Loucy (cell line): ENCODE results near the gene UTF1.

Source experiments
- H2AFZ ChIP-seq: fragments of 200-600 bp; sonication (generic); 2 replicates; pipeline ENCODE4 v1.6.0; 2016; ENCODE audit warnings: antibody characterized with exemption, mild to moderate bottlenecking, low read length, moderate library complexity
- H3F3A ChIP-seq: fragments of 200-600 bp; 2 replicates; pipeline ENCODE4 v1.6.0; 2016; ENCODE audit warnings: antibody characterized with exemption, low read depth, mild to moderate bottlenecking
- H3K27me3 ChIP-seq: fragments of 200-600 bp; sonication (generic); 2 replicates; pipeline ENCODE4 v1.6.1; 2014; ENCODE audit warnings: low read length, mild to moderate bottlenecking; ENCODE audit not compliant: insufficient read depth, poor library complexity, severe bottlenecking
- H3K36me3 ChIP-seq: fragments of 200-600 bp; sonication (generic); 2 replicates; pipeline ENCODE4 v1.6.1; 2016; ENCODE audit warnings: low read length; ENCODE audit not compliant: insufficient read depth
- H3K4me1 ChIP-seq: fragments of 200-600 bp; sonication (generic); 2 replicates; pipeline ENCODE4 v1.5.1; 2014; ENCODE audit warnings: low read length, mild to moderate bottlenecking; ENCODE audit not compliant: insufficient read depth, poor library complexity, severe bottlenecking
- H3K4me2 ChIP-seq: fragments of 200-600 bp; sonication (generic); 2 replicates; pipeline ENCODE4 v1.6.0; 2014; ENCODE audit warnings: antibody characterized with exemption, low read length, low read depth, mild to moderate bottlenecking; ENCODE audit not compliant: poor library complexity, severe bottlenecking
- H3K4me3 ChIP-seq: fragments of 200-600 bp; sonication (generic); 2 replicates; pipeline ENCODE4 v1.5.1; 2014; ENCODE audit warnings: low read length, mild to moderate bottlenecking, mixed read lengths; ENCODE audit not compliant: poor library complexity, severe bottlenecking
- H3K79me2 ChIP-seq: fragments of 200-600 bp; sonication (generic); 2 replicates; pipeline ENCODE4 v1.6.1; 2014; ENCODE audit warnings: low read length; ENCODE audit not compliant: insufficient read depth
- H3K9ac ChIP-seq: fragments of 200-600 bp; sonication (generic); 2 replicates; pipeline ENCODE4 v1.6.0; 2014; ENCODE audit warnings: mild to moderate bottlenecking, low read depth, low read length, moderate library complexity; ENCODE audit not compliant: poor library complexity, severe bottlenecking
- H3K9me2 ChIP-seq: fragments of 200-600 bp; sonication (generic); replicated peaks from 2 replicates; pipeline ENCODE4 v1.6.1; 2016; ENCODE audit warnings: low read depth, low read length, mixed read lengths
- H3K9me3 ChIP-seq: fragments of 200-600 bp; sonication (generic); 2 replicates; pipeline ENCODE4 v1.6.1; 2014; ENCODE audit warnings: mild to moderate bottlenecking, antibody characterized with exemption, low read length, low read depth; ENCODE audit not compliant: insufficient read depth
- H4K20me1 ChIP-seq: fragments of 200-600 bp; sonication (generic); 2 replicates; pipeline ENCODE4 v1.6.0; 2014; ENCODE audit warnings: antibody characterized with exemption, low read length, mild to moderate bottlenecking; ENCODE audit not compliant: insufficient read depth, poor library complexity, severe bottlenecking
- CTCF ChIP-seq: fragments of 200-600 bp; sonication (generic); conservative IDR thresholded peaks from 2 replicates; pipeline ENCODE4 v1.5.1; 2014; ENCODE audit warnings: mild to moderate bottlenecking, antibody characterized with exemption, low read length
- EZH2phosphoT487 ChIP-seq: fragments of 200-600 bp; IDR thresholded peaks from 2 replicates; pipeline ENCODE4 v1.6.1; 2018; ENCODE audit warnings: antibody characterized with exemption, mild to moderate bottlenecking, moderate library complexity, borderline replicate concordance

The UTF1 gene

GRCh38 chr10:133201948-133202725 is 27.9 kb upstream of the UTF1 start:
- no peaks in the 10 kb centered on the region for H3K9me2 ChIP-seq
- H3K4me3 ChIP-seq: no peak overlapping the region
- no peaks in the 10 kb centered on the region for H3K79me2 ChIP-seq
- no peak overlapping the region for H3K4me2 ChIP-seq
- no peaks in the 10 kb centered on the region for H3K27me3 ChIP-seq
- H3K9ac ChIP-seq: no peak overlapping the region
- no peaks in the 10 kb centered on the region for H3F3A ChIP-seq
- H3K9me3 ChIP-seq: peaks cover 9% of the 10 kb centered on the region; the same call in 1 of the 2 replicates
- H4K20me1 ChIP-seq: no peaks in the 10 kb centered on the region
- TF ChIP-seq CTCF (no peak), EZH2phosphoT487 (no peak)
- no peaks in the 10 kb centered on the region for H3K4me1 ChIP-seq
- no peaks in the 10 kb centered on the region for H3K36me3 ChIP-seq
- H2AFZ ChIP-seq: no peak overlapping the region

GRCh38 chr10:133202778-133203651 is 27.0 kb upstream of the UTF1 start:
- H3K27me3 ChIP-seq: no peaks in the 10 kb centered on the region
- H3K79me2 ChIP-seq: no peaks in the 10 kb centered on the region
- H3K4me1 ChIP-seq: no peaks in the 10 kb centered on the region
- no peak overlapping the region for H3K4me3 ChIP-seq
- no peak overlapping the region for H3K4me2 ChIP-seq
- no peaks in the 10 kb centered on the region for H3F3A ChIP-seq
- no peak overlapping the region for H3K9ac ChIP-seq
- no peaks in the 10 kb centered on the region for H4K20me1 ChIP-seq
- H2AFZ ChIP-seq: no peak overlapping the region
- no peaks in the 10 kb centered on the region for H3K36me3 ChIP-seq
- peaks cover 9% of the 10 kb centered on the region; the same call in 1 of the 2 replicates for H3K9me3 ChIP-seq
- no peak for TF ChIP-seq CTCF
- TF ChIP-seq EZH2phosphoT487: no peak
- no peaks in the 10 kb centered on the region for H3K9me2 ChIP-seq

GRCh38 chr10:133203652-133204195 is 26.3 kb upstream of the UTF1 start:
- H3K4me2 ChIP-seq: no peak overlapping the region
- no peaks in the 10 kb centered on the region for H3K9me2 ChIP-seq
- H3K4me3 ChIP-seq: no peak overlapping the region
- TF ChIP-seq EZH2phosphoT487: no peak
- TF ChIP-seq CTCF: no peak
- no peak overlapping the region for H3K9ac ChIP-seq
- H3K27me3 ChIP-seq: no peaks in the 10 kb centered on the region
- H4K20me1 ChIP-seq: no peaks in the 10 kb centered on the region
- H3K4me1 ChIP-seq: no peaks in the 10 kb centered on the region
- H3K36me3 ChIP-seq: no peaks in the 10 kb centered on the region
- no peaks in the 10 kb centered on the region for H3F3A ChIP-seq
- no peak overlapping the region for H2AFZ ChIP-seq
- H3K9me3 ChIP-seq: peaks cover 12% of the 10 kb centered on the region; the same call in 1 of the 2 replicates
- no peaks in the 10 kb centered on the region for H3K79me2 ChIP-seq
